Stimulated activated CD8-positive, alpha-beta memory T cell treated with anti-CD3 and anti-CD28 coated beads, Interleukin-12 subunit alpha, Interleukin-12 subunit beta, amount 100 ng/mL, for 24 hours (primary cell): ENCODE data around the gene HOMER2.

Source experiments
- DNase-seq: peaks from one replicate; pipeline ENCODE4 v3.0.0-alpha.2; 2020; ENCODE audit errors: extremely low read depth

The HOMER2 gene

DNA sequence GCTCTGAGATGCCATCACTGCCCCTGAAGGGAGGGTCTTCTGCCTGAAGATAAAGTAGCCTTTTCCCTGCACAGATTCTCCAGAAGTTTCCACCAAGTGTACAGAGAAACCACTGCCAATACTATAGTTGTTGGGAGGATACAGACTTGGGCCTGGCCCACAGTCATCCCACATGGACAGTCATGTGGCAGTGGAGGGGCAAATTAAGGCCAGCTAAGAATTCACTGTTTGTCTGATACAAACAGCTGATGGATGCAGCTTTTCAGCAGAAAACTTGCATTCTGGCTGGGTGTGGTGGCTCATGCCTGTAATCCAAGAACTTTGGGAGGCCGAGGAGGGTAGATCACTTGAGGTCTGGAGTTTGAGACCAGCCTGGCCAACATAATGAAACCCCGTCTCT lies 22.1 kb downstream of the HOMER2 start:
- DNase-seq, result no peak

DNA sequence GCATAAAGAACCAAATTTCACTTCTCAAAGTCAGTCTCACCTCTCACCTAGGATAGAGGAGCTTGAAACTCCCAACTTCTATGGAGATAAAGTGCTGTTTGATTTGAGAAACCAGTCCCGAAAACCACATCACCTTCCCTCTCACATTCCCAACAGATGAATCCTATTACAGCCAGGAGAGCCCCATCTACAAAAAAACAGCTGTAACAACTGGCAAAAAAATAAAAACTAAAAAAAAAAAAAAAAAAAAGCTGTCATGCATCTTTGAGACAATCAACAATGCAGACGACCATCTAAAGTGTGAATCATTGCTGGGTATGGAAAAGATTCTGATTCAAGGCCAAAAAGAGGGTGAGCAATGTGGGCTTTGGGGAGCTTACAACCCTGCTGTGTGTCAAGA lies 23.8 kb downstream of the HOMER2 start:
- no peak for DNase-seq

DNA sequence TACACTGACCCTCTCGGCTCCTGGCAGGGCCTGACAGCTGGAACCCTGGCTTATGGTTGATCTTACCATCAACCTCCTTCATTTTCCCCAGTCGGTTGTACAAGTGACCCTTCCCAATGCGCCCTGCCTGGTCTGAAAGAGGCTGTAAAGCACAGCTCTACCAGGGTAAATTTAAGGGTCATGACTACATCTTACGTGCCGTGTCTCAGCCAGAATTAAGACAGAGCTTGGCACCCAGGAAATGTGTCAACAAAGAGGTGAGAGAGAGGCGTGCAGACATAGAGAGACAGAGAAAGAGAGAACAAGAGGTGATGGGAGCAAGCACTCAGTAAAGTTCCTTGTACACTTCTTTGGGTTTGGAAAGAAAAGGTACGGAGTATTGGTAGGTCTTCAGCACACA lies 28.8 kb downstream of the HOMER2 start:
- no peak for DNase-seq

DNA sequence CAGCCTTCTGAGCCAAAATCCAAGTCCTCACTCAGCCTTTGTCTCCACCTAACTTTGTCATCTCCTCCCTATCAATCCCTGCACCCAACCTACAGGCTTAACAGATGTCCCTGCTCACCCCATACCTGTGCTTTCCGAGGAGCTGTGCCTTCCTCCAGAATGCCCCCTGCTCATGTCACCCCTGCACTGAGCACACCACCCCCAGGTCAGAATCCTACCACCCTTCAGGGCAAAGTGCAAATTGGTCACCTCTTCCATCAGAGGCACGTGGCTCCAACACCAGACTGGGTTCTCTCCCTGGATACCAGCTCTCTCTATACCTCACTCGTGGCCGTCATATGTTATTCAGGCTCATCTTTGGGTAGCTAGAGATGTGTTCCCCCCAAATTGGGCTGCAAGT lies 29.8 kb downstream of the HOMER2 start:
- DNase-seq, result no peak

DNA sequence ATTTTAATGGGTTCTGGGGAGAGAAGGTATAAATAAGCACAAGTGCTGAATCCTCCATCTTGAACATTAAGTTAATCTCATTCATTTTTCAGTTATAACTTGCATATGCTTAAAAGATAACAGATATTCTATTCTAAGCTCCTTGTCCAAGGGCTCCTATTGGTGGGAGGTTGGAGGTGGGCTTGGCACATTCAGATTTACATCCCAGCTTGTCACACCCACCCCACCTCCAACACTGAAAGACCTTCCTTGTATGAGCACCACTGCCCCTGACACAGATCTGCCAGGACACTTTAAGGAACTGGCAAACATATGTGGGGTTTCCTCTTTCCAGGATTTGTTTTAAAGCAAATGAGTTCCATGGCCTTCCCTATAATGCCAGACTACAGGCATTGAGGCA lies 30.6 kb downstream of the HOMER2 start:
- DNase-seq, result no peak

DNA sequence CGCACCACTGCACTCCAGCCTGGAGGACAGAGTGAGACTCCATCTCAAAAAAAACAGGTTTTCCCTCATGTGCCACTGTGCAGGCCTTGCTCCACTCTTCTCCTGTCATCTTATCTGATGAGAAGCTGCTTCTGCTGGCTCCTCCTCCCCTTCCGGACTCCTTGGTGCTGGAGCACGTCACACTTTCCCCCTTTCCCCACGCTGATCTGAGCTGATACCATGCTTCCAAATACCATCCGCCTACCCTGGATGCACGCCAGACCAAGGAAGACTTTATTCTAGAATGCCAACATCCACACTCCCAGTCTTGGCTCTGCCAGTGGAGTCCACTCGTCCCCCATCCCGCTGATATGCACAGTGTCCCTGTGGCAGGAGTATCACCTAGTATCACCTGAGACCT lies 31.3 kb downstream of the HOMER2 start:
- no peak for DNase-seq

DNA sequence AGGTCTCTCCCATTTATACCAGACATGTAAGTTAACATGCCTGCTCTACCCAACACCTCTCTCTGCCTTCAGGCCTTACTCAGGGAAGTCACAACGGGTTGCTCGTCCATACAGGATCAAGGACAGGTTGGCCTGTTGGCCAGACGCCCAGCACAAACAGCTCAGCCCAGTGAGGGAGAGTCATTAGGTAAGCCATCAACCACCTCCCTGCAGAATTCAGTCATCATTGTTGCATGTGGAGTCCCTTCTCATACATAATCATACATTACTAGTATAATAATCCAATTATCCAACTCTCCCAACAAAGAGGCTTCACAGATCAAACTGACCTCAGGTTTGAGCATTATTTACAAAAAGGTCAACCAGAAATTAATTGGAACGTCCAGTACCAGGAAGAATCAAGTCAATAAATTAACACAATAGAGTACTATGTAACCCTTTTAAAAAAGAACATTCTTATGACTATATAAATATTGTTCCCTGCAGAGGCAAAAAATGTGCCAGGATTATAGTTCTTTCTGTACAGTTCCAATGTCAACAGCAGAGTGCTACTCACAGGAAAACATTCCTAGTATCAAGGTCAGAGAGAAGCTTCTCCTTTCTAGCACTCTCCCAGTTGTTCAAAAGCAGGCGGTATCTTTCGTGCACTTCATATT lies 33.2 kb downstream of the HOMER2 start:
- no peak for DNase-seq

DNA sequence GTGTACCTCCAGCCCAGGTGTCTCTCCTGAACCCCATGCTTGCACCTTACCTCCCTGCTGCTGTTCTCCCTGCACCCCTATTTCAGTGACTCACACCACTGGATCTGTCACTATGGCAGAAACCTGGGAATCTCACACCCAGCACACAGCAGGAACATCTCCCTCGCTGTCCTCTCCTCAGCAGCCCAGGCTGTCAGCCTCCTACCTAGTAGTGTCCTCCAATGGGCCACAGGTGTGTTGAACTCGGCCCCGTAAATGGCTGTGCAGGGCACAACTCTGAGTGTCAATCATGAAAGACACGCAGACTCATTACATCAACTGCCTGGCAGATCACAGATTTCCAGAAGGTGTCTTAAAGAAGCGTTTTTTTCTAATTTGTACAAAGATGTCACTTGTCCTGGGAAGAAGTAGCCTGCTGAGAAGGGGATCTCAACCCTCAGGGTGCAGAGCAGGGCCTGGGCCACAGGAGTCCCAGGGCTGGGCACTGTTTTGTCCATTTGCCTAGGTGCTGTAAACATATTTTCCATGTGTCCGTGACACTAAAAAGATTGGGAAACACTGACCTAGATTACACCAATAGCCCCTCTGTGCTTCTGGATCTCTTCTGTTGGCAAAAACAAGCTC lies 33.8 kb downstream of the HOMER2 start:
- no peak for DNase-seq

DNA sequence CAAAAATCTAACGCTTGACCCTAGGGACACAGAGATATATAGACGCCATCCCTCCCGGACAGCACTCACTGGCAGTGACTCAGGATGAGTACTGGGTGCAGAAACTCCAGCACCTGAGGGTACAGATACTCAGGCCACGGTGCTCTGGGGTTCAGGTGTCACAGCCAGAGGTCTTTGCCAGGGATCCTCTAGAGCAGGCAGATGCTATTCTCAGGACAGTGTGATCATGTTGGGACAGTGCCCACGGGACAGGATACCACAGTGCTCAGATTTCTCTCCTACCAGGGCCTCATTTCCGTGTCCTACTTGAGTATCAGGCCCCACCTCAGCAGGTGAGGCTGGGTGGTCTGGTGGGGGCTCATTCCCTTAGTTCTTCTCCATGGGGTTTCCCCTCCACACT lies 34.4 kb downstream of the HOMER2 start:
- no peak for DNase-seq

DNA sequence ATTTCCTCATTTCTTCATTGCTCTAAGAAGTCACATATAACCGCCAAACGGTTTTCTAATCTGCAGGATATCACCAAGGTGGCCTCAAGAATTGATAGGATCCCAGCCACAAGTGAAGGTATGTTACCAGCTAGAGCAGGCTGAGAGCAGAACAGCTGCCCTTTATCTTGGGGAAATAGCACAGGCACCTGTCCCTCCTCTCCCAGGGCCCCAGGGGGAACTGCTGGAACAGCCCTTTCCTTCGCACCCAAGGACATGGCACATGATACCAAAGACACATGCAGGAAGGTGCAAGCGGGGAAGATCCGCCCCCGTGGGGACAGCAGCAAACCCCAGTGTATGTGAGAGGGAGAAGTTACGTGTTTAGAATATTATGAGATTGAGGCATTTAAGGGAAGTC lies 35.3 kb downstream of the HOMER2 start:
- DNase-seq, result no peak

DNA sequence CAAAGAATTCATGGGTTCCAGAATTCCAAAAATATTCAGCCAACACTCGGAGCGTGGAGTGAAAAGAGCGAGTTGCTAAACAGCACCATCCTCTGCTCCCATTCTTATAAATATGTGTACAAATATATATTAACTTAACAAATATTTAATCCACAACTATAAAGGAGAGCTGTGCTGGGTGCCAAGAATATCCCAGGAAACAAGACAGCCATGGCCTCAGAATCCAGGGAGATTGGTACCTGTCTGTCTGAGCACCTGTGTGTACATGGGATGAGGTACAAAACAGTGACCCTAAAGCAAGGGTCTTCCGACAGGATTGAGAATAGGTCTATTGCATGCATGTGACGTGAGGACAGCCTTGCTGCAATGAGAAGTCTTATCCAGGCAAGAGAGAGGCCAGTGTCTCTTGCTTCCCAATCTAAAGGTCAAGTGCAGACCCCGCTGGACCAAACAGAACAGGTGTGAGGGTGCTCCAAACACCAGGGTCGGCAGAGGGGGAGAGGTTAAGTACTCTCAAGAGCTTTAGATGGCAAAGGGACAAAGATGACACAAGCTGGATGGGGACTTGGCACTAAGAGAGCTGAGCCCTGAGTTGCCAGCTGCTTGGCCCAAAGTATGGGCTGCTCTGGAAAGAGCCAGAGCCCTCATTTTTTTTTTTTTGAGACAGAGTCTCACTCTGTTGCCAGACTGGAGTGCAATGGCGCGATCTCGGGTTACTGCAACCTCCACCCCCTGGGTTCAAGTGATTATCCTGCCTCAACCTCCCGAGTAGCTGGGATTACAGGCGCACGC lies 36.2 kb downstream of the HOMER2 start:
- DNase-seq, result no peak

DNA sequence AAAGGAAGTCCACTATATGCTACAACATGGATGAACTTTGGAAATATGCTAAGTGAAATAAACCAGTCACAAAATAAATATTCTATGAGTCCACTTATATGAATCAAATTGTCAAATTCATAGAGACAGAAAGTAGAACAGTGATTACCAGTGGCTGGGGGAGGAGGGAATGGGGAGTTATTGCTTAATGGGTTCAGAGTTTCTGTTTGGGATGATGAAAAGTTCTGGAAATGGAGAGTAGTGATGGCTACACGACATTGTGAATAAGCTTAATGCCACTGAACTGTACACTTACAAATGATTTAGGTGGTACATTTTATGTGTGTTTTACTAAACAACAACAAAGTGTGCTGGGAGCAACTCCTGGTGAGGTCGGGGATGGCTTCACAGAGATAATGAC lies 38.1 kb downstream of the HOMER2 start:
- DNase-seq, result no peak

DNA sequence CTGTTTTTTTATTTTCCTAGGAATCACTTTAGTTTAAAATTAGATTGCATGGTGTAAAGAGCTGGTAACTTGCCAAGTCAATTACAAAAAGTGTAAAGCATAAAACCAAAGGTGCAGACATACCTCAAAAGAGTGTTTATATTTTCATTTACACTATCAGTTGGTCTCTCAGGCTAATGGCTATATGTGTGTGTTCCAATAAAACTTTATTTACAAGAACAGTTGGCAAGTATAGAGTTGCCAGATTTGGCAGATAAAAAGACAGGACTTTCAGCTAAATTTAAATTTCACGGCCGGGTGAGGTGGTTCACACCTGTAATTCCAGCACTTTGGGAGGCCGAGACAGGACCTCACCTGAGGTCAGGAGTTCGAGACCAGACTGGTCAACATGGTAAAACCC lies 41.1 kb downstream of the HOMER2 start:
- no peak for DNase-seq

DNA sequence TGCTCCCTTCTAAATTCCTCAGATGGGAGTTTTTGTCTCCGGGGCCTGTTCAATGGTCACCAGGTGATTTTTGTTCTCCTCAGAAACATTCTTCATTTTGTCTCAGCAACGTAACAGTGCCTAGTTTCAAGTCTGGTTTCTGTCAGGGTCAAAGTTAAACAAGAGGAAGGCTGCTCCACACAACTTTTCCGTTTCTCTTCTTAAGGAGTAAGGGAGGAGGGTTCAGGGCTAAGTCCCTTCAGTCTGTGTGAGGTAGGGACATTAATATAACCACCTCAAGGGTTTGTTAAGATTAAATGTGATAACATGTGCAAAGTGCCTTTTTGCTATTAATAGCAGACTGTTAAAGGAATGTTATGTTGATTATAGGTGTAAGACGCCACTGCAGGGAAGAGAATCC lies 41.8 kb downstream of the HOMER2 start:
- DNase-seq, result no peak

DNA sequence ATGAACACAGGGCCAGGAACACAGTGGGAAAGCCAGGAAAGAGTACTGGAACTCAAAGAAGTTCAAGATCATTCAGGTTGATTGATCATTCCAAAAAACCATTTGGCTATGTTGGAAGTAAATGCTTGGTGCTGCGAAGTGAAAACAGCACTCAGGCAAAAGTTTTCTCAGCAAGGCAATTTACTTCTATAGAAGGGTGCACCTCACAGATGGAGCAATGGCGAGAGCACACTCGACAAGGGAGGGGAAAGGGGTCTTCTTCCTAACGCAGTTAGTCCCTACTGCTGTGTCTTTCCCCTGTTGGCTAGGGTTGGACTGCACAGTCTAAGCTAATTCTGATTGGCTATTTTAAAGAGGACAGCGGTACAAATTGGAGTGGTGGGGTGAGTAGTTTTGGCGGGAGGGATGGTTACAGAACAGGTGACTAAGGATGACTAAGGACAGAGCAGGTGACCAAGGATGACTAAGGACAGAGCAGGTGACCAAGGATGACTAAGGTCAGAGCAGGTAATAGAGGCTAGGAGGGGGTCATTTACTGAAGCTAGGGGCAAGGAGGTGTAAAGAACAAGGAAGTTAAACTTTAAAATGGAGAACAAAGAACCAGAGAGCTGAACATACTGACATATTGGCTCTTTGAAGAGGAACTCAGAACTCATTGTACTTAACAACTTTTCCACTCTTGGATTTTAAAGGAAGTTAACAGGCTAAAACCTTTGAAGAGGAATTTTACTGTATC lies 43.3 kb downstream of the HOMER2 start:
- DNase-seq, result no peak

DNA sequence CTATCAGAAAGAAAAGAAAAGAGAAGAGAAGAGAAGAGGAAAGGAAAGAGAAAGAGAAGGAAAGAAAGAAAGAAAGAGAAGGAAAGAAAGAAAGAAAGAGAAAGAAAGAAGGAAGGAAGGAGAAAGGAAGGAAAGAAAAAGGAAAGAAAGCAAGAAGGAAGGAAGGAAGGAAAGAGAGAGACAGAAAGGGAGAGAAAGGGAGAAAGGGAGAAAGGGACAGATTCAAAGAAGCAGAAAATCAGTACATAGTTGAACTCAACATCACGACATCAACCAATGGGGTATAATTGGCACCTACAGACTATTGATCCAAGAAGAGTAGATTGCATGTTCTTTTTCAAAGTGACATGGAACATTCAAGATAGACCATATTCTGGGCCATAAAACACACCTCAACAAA lies 45.2 kb downstream of the HOMER2 start:
- no peak for DNase-seq

DNA sequence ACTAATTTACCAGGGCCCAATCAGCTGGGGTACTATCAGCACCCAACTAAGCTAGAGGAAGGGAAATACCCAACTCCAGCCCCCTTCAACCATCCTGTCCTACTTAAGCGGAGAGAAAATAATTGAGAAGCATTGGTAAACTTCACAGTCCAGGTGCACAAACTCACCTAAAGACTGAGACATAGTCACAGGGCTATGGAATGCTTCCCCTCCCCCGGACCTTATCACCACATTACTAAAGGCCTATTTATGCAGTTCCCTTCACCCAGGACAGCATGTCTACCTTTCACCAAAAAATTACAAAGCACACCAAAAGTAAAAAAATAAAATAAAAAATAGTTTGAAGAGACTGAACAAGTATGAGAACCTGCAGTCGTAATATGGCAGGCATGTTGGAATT lies 47.9 kb downstream of the HOMER2 start:
- no peak for DNase-seq

DNA sequence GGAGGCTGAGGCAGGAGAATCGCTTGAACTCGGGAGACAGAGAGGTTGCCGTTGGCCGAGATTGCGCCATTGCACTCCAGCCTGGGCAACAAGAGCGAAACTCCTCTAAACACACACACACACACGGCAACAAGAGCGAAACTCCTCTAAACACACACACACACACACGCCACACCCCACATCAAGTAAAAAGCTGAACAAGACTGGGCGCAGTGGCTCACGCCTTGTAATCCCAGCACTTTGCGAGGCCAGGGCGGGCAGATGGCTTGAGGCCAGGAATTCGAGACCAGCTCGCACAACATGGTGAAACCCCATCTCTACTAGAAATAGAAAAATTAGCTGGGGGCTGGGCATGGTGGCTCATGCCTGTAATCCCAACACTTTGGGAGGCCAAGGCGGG lies 49.0 kb downstream of the HOMER2 start:
- DNase-seq, result no peak

DNA sequence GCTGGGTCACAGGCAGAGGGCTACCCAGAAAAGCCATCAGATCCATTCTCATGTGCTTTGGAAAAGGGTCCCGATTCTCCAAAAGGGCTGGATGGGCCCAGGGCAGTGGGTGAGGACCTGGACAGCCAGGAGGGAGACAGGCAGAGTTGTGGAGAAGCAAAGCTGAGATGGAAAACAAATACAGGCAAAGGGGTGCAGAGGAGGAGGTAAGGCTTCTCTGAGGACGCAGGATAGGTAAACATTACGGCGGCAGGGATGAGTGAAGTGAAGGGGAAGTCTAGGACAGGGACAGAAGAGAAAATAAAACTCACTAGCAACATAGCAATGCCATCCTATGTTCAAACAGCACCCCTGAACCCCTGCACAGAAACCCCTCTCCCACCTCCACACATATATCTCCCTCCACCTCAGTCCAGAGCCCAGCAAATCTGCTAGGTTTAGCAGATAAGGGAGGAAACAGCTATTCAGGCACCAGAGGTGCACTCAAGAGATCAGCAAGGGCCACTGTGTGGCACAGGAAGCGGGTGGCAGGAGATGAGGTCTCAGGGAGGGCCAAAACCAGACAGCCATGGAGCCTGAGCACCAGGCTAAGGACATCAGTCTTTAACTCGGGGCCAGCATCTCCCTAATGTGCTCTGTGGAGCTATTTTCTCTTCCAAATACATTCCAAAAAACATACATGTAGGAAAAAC lies 51.3 kb downstream of the HOMER2 start:
- no peak for DNase-seq

DNA sequence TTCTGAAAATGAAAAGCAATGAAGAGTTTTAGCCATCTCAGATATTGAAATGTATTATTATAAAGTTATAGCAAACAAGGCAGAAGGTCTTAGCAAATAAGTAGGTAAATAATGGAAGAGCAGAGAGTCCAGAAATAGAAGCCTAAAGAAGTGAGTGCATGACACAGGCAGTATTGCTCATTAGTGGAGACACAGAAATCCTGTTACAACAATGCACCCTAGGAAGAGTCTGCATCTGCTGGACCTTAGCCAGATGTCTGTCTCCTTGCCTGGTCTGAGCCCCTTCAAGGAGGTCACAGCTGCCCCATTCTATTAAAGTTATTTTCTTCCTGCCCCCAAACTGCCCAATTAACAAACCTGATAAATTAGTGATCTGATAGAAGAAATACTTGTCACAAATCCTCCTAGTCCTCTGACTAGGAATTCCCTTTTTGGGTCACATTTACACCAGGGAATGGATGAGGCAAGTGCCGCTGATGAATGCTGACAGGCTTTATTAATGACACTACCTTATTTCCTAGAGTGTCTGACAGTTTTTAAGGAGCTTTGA lies 51.9 kb downstream of the HOMER2 start:
- DNase-seq, result no peak

DNA sequence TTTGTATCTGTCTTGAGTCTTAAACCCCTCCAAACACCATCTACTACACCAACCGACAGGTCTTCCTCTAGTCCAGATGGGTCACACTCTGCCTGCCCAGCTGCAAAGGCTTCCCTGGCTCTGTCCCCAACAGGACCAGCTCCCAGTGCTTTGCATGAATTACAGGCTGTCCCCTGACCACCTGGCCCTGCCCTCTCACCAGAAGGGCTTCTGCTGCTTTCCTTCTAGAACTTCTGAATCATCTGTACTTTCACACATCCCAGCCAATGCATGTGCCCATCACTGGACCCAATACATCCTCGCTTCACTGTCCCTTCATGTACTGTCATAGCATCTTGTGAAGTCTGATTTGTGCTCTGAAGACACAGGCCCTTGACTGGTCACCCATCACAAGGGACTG lies 53.6 kb downstream of the HOMER2 start:
- DNase-seq, result no peak

DNA sequence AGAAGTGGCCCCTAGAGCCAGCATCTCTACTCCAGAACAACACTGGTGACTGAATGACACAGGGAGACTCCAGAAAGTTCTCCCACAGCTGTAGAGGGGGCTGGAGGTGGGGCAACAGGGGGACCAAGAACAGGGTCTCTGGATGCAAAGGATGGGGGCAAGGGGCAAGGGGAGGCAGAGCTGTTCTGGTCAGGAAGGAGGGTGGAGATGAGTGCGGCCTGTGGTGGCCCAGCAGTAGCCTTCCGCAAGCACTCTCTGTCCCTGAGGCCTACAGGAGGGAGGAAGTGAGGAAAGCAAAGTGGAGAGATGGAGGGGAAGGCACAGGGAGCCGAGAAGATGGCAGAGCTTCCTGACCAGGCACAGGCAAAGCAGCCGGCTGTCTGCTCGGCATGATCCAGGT lies 56.5 kb downstream of the HOMER2 start:
- no peak for DNase-seq
